H4 (cell line): ENCODE measurements around the gene FNDC3B. TPM values are rescaled to one million over a fixed set of nuclear protein-coding genes. Genes with fewer than 3 reads are reported as not detected.
"Not testable (repeated sequence)": the region's sequence is repeated elsewhere in the genome, so short reads cannot be mapped to it uniquely, and the experiment has no call there.

Experiments
- DNase-seq: peaks from one replicate; pipeline ENCODE4 v3.0.0-alpha.2; 2015; ENCODE audit warnings: low spot score
- total RNA-seq: library from RNA; depleted of rRNA; stranded (reverse); fragments of >200 nt; shearing (Covaris generic); gene quantifications from 2 replicates; pipeline ENCODE4 v1.2.3, GENCODE V29; 2014; rRNA removed

Gene FNDC3B
- 61.0 and 65.8 TPM in 2 replicates for total RNA-seq

DNA sequence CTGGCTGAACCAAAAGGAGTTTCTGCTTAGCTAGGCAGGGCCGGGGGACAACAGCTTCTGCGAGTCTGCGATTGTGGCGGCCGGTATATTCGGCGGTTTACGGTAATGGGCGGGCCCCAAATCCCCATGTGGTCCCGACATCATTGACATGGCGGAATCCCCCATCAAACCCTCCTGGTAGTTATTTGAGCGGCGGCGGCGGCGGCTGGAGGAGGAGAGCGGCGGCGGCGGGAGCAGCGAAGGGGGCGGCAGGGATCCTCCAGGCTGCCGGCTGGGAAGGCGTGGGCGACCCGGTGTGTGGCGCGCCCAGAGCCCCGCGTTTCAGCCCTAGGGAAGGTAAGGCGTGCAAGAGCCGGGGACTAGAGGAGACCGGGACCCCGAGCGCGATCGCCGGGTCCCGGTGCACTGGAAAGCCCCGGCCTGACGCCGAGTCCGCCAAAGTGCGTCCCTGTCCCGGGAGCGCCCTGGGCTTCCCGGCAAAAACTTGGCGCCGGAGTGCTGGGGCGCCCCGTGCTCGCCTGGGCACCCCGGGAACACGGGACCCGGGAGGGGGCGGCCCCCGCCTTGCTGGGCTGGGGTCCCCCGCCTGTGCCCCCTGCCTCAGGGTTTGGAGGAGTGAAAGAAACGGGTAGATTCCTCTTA is at the start of gene FNDC3B:
FNDC3B (plus strand) TSS at position 143 of the 642 bp plus-strand sequence. CDS start 72,902 bp downstream, outside the sequence.
- DNase-seq: peak; percentile 94

GRCh38 chr3:171990239-171990638 is 49.1 kb upstream of the FNDC3B start:
- not testable (repeated sequence) for DNase-seq

DNA sequence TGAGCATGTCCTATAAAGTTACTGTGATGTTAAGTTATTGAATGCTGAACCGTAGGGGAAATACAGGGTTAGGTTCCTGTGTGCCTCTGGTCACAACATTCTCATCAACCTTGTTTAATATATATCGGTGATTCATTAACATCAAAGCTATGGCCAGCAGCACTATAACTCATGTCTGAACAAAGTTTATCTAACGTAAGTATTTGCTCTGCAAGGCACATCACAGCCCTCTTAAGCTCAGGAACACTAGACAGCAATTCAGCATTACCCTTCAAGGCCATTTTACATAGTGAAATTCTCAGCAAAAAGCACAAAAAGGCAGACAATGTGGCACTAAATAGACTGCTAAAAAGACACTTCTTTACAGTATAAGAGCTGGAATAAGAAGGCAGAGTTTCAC is 48.2 kb upstream of the FNDC3B start:
- DNase-seq: no peak

DNA sequence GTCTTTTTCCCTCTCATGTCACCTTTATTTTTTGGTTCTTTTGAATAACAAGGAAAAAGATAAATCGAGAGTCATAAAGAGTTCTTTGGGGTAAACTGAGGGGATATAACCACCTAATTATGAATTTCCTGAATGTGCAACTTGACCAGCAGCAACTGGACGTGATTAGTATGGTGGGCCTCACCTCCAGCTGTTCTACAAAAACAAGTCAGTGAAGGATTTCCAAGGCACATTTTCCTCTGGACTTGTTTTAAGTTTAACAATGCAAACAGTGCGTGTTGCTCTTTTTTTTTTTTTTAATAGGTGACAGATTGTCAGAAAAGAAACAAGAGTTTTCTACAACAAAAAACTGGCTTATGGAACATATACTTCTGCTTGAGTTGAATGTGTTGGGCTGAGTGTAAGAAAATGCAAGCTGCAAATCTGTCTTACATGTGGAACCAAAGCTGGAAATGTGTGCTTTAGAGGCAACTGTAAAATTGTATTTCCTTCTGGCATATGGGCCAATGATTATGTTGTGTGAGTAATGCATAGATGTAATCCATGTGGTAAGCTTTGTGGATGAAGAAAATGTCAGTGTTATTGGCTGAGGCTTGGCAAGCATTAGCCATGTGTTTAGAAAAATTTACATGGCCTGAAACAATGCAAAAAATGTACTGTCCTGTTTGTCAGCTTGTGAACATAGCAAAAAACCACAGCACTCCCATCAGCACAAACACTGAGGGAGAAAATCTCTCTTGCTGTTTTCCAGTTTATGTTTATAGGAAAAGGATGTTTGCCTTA is 44.5 kb upstream of the FNDC3B start:
- peak; percentile 88 for DNase-seq

DNA sequence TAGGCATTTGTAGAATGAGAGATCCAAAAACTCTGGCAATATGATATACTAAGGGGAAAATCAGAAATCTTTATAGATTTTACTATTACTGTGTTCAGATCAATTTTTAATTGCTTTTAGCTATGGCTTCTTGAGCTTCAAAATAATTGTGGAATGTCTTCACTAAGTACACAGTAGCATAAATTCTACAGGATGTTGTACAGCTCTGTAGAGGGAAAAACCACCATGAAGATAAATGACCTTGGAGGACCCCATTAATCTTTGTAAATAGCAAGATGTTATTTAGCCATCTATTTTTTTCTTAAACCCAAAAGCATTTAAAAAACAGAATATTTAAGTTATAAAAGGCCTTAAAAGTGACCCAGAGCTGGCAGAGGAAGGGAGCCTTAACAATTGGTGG is 43.9 kb upstream of the FNDC3B start:
- no peak for DNase-seq

GRCh38 chr3:171996178-171996817 is 43.1 kb upstream of the FNDC3B start:
- no peak for DNase-seq

DNA sequence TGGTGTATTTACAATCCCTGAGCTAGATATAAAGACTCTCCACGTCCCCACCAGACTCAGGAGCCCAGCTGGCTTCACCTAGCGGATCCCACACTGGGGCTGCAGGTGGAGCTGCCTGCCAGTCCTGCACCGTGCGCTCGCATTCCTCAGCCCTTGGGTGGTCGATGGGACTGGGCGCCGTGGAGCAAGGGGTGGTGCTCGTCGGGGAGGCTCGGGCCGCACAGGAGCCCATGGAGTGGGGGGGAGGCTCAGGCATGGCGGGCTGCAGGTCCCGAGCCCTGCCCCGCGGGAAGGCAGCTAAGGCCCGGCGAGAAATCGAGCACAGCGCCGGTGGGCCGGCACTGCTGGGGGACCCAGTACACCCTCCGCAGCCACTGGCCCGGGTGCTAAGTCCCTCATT is 40.6 kb upstream of the FNDC3B start:
- DNase-seq: not testable (repeated sequence)

DNA sequence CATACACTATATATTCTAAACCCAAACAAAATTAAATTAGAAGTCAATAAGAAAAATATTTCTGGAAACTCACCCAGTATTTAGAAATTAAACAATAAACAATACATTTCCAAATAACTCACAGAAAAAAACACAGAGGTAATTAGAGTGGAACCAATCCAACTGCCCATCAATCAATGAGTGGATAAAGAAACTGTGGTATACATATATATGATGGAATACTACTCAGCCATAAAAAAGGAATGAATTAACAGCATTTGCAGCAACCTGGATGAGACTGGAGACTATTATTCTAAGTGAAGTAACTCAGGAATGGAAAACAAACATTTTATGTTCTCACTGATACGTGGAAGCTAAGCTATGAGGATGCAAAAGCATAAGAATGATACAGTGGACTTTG is 37.8 kb upstream of the FNDC3B start:
- DNase-seq: not testable (repeated sequence)

DNA sequence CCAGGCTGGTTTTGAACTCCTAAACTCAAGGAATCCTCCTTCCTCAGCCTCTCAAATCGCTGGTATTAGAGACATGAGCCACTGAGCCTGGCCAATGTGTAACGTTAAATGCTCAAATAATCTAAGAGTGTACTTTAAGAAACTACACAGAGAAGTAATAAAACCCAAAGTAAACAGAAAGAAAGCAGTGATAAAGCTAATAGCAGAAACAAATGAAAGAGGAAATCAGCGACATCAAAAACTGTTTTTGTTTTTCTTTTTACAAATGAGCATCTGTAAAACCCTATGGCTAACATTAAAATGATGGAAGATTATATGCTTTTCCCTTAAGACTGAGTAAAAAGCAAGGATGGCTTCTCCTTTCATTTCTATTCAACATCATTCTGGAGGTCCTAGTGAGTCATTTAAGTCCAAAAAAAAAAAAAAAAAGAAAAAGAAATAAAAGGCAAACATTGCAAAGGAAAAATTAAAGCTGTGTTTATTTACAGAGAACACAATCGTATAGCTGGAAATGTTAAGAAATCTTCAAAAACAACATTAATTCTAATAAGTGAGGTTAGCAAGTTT is 36.8 kb upstream of the FNDC3B start:
- peak; percentile 27 for DNase-seq

- no peak for DNase-seq
Measured at GRCh38 chr3:172003146-172003545, 36.2 kb upstream of the FNDC3B start.

GRCh38 chr3:172007065-172007370 is 32.4 kb upstream of the FNDC3B start:
- DNase-seq: no peak

- DNase-seq: no peak
Measured at GRCh38 chr3:172009803-172010202, 29.6 kb upstream of the FNDC3B start.

DNA sequence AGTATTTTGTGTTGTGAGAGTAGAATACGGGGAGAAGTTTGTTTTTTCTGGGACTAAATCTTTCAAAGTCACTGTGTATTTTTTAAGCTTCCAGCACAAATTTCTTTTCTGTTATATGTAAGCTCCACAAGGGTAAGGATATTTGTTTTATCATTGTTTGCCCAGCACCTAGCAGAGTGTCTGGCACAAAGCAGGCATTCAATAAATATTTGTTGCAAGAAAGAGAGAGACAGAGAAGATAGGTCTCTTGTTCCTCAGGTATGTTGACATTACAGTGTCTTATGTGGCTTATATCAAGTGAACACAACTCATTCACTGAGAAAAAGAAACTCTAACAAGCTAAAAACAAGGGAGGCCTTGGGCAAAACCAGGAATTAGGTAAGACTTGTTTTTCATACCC is 26.6 kb upstream of the FNDC3B start:
- no peak for DNase-seq

DNA sequence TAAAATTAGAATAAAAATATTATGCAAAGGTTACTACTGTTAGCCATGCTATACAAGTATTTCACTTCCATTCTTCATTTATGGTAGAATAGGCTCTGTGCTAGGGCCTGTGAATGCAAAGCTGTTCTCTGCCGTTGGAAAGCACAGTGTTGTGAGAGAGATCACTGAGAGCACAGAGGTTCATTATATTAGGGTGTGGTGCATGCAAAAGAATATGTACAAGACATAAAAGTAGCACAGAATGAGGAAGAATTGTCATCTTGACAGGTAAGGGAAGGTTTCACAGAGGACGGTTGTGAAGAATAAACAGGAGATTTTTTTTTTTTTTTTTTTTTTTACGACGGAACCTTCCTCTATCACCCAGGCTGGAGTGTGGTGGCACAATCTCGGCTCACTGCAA is 25.2 kb upstream of the FNDC3B start:
- no peak for DNase-seq

- DNase-seq: no peak
Measured at GRCh38 chr3:172018364-172018763, 21.0 kb upstream of the FNDC3B start.

DNA sequence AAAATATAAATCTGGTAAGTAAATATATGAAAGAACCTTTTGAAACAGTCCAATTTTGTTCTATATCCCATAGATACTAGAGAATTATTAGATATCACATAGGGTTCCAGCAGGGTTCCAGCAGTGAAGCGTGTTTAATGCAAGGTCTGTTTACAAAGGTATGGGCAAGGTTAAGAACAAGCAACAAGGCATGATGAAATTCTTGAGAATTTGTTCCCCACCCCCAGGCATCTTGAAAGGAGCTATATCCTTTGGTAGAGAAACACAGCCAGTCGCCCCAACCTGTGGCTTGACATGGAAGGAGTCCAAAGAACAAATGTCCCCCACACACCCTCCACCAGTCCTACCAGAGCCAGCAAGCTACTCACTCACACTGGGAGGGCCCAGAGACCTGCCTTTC is 18.6 kb upstream of the FNDC3B start:
- DNase-seq: no peak

GRCh38 chr3:172021164-172021563 is 18.2 kb upstream of the FNDC3B start:
- no peak for DNase-seq

DNA sequence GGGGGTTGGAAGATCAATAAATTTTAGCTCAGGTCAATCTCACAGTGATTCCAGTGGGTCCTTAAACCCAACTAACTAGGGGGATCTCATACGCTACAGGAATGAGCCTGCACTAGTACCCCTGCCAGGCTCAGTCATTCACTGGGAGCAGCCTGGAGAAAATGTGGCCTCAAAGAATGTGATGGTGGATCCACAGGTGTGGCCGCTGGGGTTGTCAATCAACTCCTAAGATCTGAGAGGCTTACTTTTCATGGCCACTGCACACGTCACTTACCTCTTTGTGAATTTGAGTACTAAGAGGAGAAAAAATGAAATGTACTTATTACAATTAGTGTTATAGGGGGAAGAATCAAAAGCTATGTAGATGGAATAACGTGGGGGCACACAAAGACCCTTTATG is 17.5 kb upstream of the FNDC3B start:
- DNase-seq: no peak

- no peak for DNase-seq
Measured at GRCh38 chr3:172023915-172024314, 15.5 kb upstream of the FNDC3B start.

GRCh38 chr3:172024679-172025078 is 14.7 kb upstream of the FNDC3B start:
- no peak for DNase-seq

- no peak for DNase-seq
Measured at GRCh38 chr3:172029425-172030098, 9.8 kb upstream of the FNDC3B start.

- no peak for DNase-seq
Measured at GRCh38 chr3:172030181-172030580, 9.2 kb upstream of the FNDC3B start.
